ENCODE measurements around the gene PLOD3.
"Not testable (repeated sequence)": the region's sequence is repeated elsewhere in the genome, so short reads cannot be mapped to it uniquely, and the experiment has no call there.

PLOD3 gene

GRCh38 chr7:101208794-101209193 lies 8.6 kb downstream of the PLOD3 start:
- H3K4me1 Mint-ChIP-seq, result peaks cover under 1% of the 10 kb centered on the region
- DNase-seq, result no peak
- H3K9me3 Mint-ChIP-seq, result no peaks in the 10 kb centered on the region
- ATAC-seq, result no peak
- no peak overlapping the region for H3K4me3 Mint-ChIP-seq
- H3K27me3 Mint-ChIP-seq, result peaks cover under 1% of the 10 kb centered on the region
- H3K36me3 Mint-ChIP-seq (ENCODE audit: low read depth), result peaks cover 8% of the 10 kb centered on the region
- no peak overlapping the region for H3K27ac Mint-ChIP-seq

DNA sequence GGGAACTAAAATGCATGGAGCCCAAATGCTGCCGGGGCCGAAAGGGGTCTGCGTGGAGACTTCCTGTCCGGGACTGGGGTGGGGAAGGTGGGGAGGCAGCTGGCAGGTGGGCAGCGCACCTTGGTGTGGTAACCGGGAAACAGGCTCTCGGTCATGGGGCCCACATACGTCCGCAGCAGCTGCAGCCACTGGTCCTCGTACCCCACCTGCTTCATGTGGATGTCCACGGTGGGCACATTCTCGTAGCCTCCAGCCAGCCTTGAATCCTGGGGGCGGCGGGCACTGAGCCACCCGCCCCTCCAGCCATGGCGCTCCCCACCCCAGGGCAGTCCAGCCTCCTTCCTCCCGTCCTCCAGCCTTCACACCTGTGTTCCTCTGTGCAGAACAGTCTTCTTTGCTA lies 9.9 kb downstream of the PLOD3 start:
- no peak for DNase-seq
- H3K4me3 Mint-ChIP-seq, result no peak overlapping the region
- H3K4me1 Mint-ChIP-seq, result peaks cover 2% of the 10 kb centered on the region
- H3K9me3 Mint-ChIP-seq, result no peaks in the 10 kb centered on the region
- H3K36me3 Mint-ChIP-seq (ENCODE audit: low read depth), result peaks cover 8% of the 10 kb centered on the region
- ATAC-seq, result no peak
- no peak overlapping the region for H3K27ac Mint-ChIP-seq
- H3K27me3 Mint-ChIP-seq, result peaks cover 8% of the 10 kb centered on the region

DNA sequence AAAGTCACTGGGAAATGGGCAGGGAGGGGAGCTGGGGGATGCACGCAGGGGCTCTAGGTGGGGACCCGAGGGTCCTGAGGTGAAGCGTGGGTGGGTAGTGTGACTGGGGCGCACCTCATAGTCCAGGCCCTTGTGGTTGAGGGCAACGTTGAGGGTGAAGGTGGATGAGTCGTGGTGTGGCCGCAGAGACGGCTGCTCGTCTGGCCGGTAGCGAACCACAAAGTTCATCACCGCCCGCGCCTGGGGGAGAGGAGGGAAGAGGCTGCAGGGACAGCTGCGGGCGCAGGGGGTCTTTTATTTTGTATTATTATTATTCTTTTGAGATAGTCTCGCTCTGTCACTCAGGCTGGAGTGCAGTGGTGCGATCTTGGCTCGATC lies 10.7 kb downstream of the PLOD3 start:
- Mint-ChIP-seq H3K9me3 (no peaks in the 10 kb centered on the region), H3K4me1 (peaks cover 2% of the 10 kb centered on the region), H3K27me3 (peaks cover 11% of the 10 kb centered on the region), H3K4me3 (no peak overlapping the region), H3K36me3 (ENCODE audit: low read depth) (peaks cover 8% of the 10 kb centered on the region), H3K27ac (no peak overlapping the region)
- no peak for ATAC-seq
- no peak for DNase-seq

GRCh38 chr7:101205901-101206664 lies 11.3 kb downstream of the PLOD3 start:
- peaks cover 17% of the 10 kb centered on the region for H3K27me3 Mint-ChIP-seq
- no peaks in the 10 kb centered on the region for H3K9me3 Mint-ChIP-seq
- peaks cover 2% of the 10 kb centered on the region for H3K4me1 Mint-ChIP-seq
- ATAC-seq, result no peak
- DNase-seq, result no peak
- H3K36me3 Mint-ChIP-seq (ENCODE audit: low read depth), result peaks cover 8% of the 10 kb centered on the region
- H3K4me3 Mint-ChIP-seq, result no peak overlapping the region
- H3K27ac Mint-ChIP-seq, result no peak overlapping the region

DNA sequence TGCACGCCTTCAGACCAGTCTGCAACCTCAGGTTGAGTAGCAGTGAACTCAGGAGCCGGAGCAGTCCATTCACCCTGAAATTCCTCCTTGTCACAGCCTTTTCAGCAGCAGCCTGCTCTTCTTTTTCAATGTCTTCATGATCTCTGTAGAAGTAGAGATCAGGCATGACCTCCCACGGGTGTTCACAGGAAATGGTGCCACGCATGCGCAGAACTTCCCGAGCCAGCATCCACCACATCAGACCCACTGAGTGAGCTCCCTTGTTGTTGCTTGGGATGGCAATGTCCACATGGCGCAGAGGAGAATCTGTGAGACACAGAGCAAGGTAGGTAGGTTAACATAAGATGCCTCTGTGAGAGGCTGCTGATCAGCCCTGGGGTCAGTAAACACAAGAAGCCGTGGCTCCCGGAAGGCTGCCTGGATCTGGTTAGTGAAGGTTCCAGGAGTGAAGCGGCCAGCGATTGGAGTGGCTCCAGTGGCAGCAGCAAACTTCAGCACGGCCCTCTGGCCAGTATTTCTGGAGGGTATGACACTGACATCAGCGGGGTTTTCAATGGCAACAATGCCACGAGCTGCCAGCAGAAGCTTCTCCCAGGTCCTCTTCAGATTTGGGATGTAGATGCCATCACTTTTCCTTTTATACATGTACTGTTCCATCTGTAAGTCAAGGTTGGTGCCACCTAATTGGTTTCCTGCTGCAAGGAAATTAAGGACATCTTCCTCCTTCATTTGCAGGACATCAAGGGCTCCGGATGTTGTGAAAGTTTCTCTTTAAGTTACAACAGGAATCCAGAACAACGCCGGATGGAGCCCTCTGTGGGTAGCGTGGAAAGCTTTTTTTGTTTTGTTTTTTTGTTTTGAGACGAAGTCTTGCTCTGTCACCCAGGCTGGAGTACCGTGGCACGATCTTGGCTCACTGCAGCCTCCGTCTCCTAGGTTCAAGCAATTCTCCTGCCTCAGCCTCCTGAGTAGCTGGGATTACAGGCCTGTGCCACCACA lies 13.3 kb downstream of the PLOD3 start:
- H3K27me3 Mint-ChIP-seq, result peaks cover 30% of the 10 kb centered on the region
- H3K4me1 Mint-ChIP-seq; DNase-seq; H3K36me3 Mint-ChIP-seq (ENCODE audit: low read depth); ATAC-seq; H3K9me3 Mint-ChIP-seq: not testable (repeated sequence)
- peak overlapping the region; percentile 43 for H3K27ac Mint-ChIP-seq
- H3K4me3 Mint-ChIP-seq, result peak overlapping the region; percentile 46

GRCh38 chr7:101202603-101202918 lies 14.8 kb downstream of the PLOD3 start:
- ATAC-seq, result no peak
- H3K4me1 Mint-ChIP-seq, result peaks cover 2% of the 10 kb centered on the region
- no peak for DNase-seq
- H3K9me3 Mint-ChIP-seq, result no peaks in the 10 kb centered on the region
- H3K36me3 Mint-ChIP-seq (ENCODE audit: low read depth), result peaks cover under 1% of the 10 kb centered on the region
- peaks cover 30% of the 10 kb centered on the region for H3K27me3 Mint-ChIP-seq
- no peak overlapping the region for H3K27ac Mint-ChIP-seq
- no peak overlapping the region for H3K4me3 Mint-ChIP-seq

GRCh38 chr7:101201695-101202602 lies 15.4 kb downstream of the PLOD3 start:
- no peak overlapping the region for H3K4me3 Mint-ChIP-seq
- H3K4me1 Mint-ChIP-seq, result peaks cover 2% of the 10 kb centered on the region
- no peaks in the 10 kb centered on the region for H3K36me3 Mint-ChIP-seq (ENCODE audit: low read depth)
- DNase-seq, result no peak
- H3K27me3 Mint-ChIP-seq, result peaks cover 30% of the 10 kb centered on the region
- ATAC-seq, result no peak
- H3K9me3 Mint-ChIP-seq, result no peaks in the 10 kb centered on the region
- H3K27ac Mint-ChIP-seq, result no peak overlapping the region

DNA sequence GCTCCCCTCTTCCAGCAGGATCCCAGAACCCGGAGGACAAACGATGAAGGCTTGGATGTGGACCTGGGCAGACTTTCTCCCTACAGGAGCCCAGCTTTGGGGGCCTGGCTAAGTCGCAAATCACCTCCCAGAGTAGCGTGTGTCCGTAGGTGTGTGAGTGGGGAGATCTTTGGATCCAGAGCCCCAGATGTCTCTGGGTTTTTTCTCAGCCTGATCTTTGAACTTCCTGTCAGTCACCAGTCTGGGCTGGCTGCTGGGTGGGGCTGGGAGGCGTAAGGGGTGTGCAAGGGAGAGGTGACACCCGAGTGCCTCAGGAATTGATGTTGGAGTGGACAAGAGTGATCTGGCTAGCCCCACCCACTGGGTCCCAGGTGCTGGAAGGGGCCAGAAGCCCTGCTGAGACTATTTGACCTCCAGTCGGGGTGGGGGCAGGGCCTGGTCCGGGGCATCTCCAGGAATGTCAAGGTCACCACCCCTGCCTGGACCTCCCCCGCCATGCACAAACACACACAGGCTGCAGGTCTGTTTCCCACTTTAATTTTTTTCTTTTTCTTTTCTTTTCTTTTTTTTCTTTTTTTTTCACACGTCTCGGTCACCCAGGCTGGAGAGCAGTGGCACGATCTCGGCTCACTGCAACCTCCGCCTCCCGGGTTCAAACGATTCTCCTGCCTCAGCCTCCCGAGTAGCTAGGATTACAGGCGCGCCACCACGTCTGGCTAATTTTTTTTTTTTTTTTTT lies 16.4 kb downstream of the PLOD3 start, which contains the start of gene MOGAT3:
Gene MOGAT3 (minus strand): TSS at position 175 of the 738 bp plus-strand sequence. CDS start 182 bp downstream, outside the sequence.
- DNase-seq (no peak), ATAC-seq (no peak)
- H3K27me3 Mint-ChIP-seq, result peaks cover 30% of the 10 kb centered on the region
- peaks cover 2% of the 10 kb centered on the region for H3K4me1 Mint-ChIP-seq
- no peaks in the 10 kb centered on the region for H3K9me3 Mint-ChIP-seq
- H3K4me3 Mint-ChIP-seq, result no peak within 1 kb of the TSS
- no peaks in the 10 kb centered on the region for H3K36me3 Mint-ChIP-seq (ENCODE audit: low read depth)
- H3K27ac Mint-ChIP-seq, result no peak within 1 kb of the TSS

GRCh38 chr7:101200504-101200861 lies 16.9 kb downstream of the PLOD3 start:
- H3K9me3 Mint-ChIP-seq, result no peaks in the 10 kb centered on the region
- peaks cover 2% of the 10 kb centered on the region for H3K4me1 Mint-ChIP-seq
- H3K27ac Mint-ChIP-seq, result no peak overlapping the region
- no peaks in the 10 kb centered on the region for H3K36me3 Mint-ChIP-seq (ENCODE audit: low read depth)
- ATAC-seq (no peak), DNase-seq (no peak)
- peaks cover 30% of the 10 kb centered on the region for H3K27me3 Mint-ChIP-seq
- no peak overlapping the region for H3K4me3 Mint-ChIP-seq

DNA sequence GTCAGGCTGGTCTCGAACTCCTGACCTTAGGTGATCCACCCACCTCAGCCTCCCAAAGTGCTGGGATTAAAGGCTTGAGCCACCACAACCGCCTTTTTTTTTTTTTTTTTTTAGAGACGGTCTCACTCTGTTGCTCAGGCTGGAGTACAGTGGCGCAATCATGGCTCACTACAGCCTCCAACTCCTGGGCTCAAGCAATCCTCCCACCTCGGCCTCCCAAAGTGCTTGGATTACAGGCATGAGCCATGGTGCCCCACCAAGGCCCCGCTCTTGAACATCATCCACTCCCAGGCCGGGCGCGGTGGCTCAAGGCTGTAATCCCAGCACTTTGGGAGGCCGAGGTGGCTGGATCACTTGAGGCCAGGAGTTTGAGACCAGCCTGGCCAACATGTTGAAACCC lies 17.9 kb downstream of the PLOD3 start:
- H3K27ac Mint-ChIP-seq; DNase-seq; H3K4me3 Mint-ChIP-seq; H3K9me3 Mint-ChIP-seq; H3K36me3 Mint-ChIP-seq (ENCODE audit: low read depth); ATAC-seq; H3K4me1 Mint-ChIP-seq: not testable (repeated sequence)
- H3K27me3 Mint-ChIP-seq, result peaks cover 33% of the 10 kb centered on the region

GRCh38 chr7:101198476-101198875 lies 18.9 kb downstream of the PLOD3 start:
- H3K36me3 Mint-ChIP-seq (ENCODE audit: low read depth), result no peaks in the 10 kb centered on the region
- no peaks in the 10 kb centered on the region for H3K4me1 Mint-ChIP-seq
- ATAC-seq (no peak), DNase-seq (no peak)
- H3K4me3 Mint-ChIP-seq, result no peak overlapping the region
- no peaks in the 10 kb centered on the region for H3K9me3 Mint-ChIP-seq
- H3K27ac Mint-ChIP-seq, result no peak overlapping the region
- peaks cover 33% of the 10 kb centered on the region for H3K27me3 Mint-ChIP-seq

DNA sequence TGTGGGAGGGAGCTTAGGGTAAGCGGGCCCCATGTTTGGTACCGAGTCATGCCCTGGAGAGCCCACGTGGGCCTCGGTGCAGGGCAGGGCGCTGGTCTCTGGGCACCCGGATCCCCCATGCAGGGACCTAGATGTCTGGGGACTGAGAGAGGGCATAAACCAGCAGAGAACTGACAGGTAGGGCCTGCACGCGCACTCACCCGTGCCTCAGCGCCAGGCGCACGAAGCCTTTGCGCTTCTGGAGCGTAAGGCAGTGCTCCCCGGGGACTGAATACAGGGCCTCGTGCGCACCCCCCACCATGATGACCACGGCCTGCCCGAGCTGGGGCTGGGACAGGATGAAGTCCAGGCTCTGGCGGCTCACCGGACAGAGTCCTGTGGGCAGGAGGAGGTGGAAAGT lies 19.4 kb downstream of the PLOD3 start:
- ATAC-seq (no peak), DNase-seq (no peak)
- Mint-ChIP-seq H3K27ac (no peak overlapping the region), H3K4me1 (no peaks in the 10 kb centered on the region), H3K4me3 (no peak overlapping the region), H3K9me3 (no peaks in the 10 kb centered on the region), H3K27me3 (peaks cover 32% of the 10 kb centered on the region), H3K36me3 (ENCODE audit: low read depth) (no peaks in the 10 kb centered on the region)

DNA sequence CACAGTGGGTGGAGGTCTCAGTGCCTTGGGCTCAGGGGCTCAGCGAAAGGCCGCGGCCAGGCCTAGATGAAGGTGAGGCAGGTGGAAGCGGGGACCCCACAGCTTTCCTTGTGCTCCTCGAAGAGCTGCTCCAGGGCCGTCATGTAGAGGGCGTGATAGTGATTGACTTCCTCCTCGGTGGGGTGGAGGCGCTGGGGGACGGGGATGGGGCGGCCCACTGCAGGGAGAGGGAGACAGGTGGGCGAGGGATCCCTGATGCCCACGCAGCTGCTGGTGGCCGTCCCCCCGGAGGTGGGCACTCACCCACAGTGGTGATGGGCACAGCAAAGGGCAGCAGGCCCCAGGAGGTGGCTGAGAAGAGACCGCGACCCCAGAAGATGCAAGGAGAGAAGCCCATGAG lies 21.5 kb downstream of the PLOD3 start:
- Mint-ChIP-seq H3K4me3 (no peak overlapping the region), H3K4me1 (no peaks in the 10 kb centered on the region), H3K27me3 (peaks cover 19% of the 10 kb centered on the region), H3K27ac (no peak overlapping the region), H3K9me3 (no peaks in the 10 kb centered on the region), H3K36me3 (ENCODE audit: low read depth) (no peaks in the 10 kb centered on the region)
- no peak for DNase-seq
- ATAC-seq, result no peak

GRCh38 chr7:101189109-101189508 lies 28.3 kb downstream of the PLOD3 start:
- Mint-ChIP-seq H3K27ac (no peak overlapping the region), H3K4me1 (no peaks in the 10 kb centered on the region), H3K27me3 (peaks cover 26% of the 10 kb centered on the region), H3K9me3 (no peaks in the 10 kb centered on the region), H3K4me3 (no peak overlapping the region), H3K36me3 (ENCODE audit: low read depth) (no peaks in the 10 kb centered on the region)
- ATAC-seq (no peak), DNase-seq (no peak)
